GM21825 (cell line): ENCODE measurements around the gene RAG1.
A peak's percentile ranks its signal among the peaks of the same experiment; 100 is the strongest.
"Not testable (repeated sequence)": the region's sequence is repeated elsewhere in the genome, so short reads cannot be mapped to it uniquely, and the experiment has no call there.

Source experiments
- ATAC-seq: cut with Tn5 transposase; IDR thresholded peaks from one replicate; pipeline ENCODE4 v1.9.1; 2021; ENCODE audit warnings: mild to moderate bottlenecking, moderate library complexity; ENCODE audit not compliant: unreplicated experiment

The RAG1 gene

DNA sequence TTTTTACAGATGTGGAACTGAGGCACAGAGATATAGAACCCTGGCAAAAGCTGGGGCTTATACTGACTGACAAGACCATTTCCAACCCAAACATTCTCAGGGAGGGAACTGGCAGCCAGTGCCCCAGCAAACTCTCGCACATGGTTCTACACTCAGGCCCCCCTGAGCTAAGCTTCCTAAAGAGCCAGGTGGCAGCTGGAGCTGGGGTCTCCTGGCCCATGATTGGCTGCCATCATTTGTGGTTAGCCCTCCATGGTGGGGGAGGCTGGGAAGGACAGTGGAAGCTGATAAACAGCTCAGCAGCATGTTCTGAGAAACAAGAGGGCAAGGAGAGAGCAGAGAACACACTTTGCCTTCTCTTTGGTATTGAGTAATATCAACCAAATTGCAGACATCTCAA is at the start of gene RAG1:
Gene RAG1 (plus strand): TSS at position 314 of the 400 bp plus-strand sequence. CDS start 5,298 bp downstream, outside the sequence.
- no peak for ATAC-seq

- no peak for ATAC-seq
Observed at GRCh38 chr11:36530840-36531239, 37.0 kb upstream of the RAG1 start.

GRCh38 chr11:36532941-36533601 is 34.7 kb upstream of the RAG1 start:
- ATAC-seq: no peak

- no peak for ATAC-seq
Observed at GRCh38 chr11:36534276-36534840, 33.4 kb upstream of the RAG1 start.

DNA sequence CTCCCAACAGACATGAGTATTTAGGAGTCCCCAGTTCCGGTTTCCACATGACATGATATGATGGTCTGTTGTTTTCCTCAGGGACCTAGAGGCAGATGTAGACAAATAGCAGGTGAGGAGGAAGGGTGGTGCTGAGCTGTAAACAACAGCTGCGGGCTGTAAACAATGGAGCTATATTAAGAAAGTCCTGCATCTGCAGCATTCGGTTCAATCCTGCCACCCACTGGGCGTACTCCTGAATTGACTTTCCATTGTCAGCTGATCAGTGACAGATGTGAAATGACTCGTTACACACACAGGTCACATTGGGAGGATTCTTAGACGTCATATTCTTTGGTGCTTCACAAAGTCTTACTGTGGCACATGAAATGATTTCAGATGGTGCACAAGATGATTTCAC is 26.8 kb upstream of the RAG1 start:
- peak; percentile 98 for ATAC-seq

GRCh38 chr11:36550385-36551115 is 17.3 kb upstream of the RAG1 start:
- no peak for ATAC-seq

- ATAC-seq: not testable (repeated sequence)
Observed at GRCh38 chr11:36557390-36557789, 10.4 kb upstream of the RAG1 start.

DNA sequence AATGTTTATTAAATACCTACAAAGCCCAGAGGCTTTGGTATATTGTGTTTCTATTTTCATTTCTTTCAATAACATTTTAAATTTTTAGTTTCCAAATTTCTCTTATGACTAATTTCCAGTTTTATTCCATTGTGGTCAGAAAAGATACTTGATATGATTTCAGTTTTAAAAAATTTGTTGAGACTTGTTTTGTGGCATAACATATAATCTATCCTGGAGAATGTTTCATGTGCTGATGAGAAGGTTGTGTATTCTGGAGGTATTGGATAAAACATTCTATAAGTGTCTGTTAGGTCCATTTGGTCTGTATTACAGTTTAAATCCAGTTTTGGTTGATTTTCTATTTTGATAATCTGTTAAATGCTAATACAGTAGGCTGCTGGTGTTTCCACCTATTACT is 9.8 kb upstream of the RAG1 start:
- ATAC-seq: no peak

GRCh38 chr11:36558571-36559413 is 9.0 kb upstream of the RAG1 start:
- peak; percentile 86 for ATAC-seq

DNA sequence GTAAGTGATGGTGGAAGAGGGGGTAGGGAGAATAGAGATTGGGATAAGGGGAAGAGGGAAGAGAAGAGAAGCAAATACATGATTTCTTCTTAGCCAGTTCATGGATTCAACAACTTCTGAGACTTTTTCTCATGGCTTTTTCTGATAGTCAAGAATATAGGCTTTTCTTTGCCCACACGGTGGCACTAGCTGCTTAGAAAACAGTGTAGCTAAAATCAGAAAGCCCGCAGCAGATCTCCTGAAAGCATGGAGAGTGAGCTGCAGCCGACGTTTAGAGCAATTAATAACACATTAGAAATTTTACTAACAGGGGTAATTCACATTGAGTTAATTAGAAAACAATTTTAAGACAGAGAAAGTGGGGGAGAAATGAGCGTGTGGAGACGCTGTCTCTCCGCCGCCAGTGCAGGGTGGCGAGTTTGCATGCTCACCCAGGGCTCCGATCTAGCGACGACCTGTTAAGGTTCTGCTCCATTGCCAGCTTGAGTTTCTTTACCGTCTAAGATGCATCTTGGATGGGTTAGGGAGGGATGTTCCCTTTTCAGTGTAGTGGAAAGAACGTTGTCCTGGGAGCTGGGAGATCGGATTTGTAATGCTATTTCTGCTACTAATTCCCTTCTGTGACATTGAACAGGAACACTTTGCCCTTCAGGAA is 3.3 kb upstream of the RAG1 start:
- no peak for ATAC-seq

GRCh38 chr11:36565031-36565610 is 2.7 kb upstream of the RAG1 start:
- ATAC-seq: no peak

DNA sequence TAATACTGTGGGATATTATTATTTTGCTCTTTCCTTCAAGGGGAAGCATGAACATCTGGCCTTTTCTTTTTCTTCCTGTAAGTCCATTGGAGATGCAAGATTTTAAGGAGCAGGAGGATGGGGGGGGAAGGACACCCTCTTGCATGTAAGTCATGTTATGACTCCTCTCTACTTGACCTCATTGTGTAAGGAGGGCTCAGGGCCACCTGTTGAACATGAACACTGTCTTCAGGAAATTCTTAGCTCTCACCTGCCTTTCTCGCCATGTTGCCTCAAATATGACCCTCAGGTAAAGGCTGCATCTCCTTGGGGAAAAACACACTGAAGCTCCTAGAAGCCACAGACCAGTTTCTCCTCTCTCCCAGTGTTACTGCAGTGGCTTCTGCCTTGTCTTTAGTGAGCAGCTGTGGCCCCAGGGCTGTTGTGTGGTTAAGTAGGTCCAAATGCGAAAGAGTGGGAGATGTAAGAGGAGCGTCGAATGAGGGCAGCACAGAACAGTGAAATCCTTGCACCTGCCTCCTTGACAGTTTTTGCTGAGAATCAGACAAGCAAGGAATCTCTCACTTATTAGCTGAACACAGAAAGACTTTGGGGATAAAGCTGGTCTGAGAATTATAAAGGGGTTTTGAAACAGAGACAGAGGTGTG is 1.3 kb upstream of the RAG1 start:
- ATAC-seq: no peak

DNA sequence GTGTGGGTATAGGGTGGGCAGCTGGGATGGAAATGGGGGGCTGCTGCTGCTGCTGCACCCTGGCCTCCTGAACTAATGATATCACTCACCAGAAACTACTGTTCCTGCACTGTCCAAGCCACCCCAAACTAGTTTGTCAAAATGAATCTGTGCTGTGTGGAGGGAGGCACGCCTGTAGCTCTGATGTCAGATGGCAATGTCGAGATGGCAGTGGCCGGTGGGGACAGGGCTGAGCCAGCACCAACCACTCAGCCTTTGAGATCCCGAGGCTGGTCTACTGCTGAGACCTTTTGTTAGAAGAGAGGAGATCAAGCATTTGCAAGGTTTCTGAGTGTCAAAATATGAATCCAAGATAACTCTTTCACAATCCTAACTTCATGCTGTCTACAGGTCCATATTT is 1.3 kb downstream of the RAG1 start:
- no peak for ATAC-seq

GRCh38 chr11:36574486-36574885 is 6.7 kb downstream of the RAG1 start:
- ATAC-seq: no peak

GRCh38 chr11:36577373-36577772 is 9.6 kb downstream of the RAG1 start:
- no peak for ATAC-seq

- no peak for ATAC-seq
Observed at GRCh38 chr11:36577859-36578258, 10.1 kb downstream of the RAG1 start.

GRCh38 chr11:36578458-36578857 is 10.7 kb downstream of the RAG1 start:
- no peak for ATAC-seq

GRCh38 chr11:36581536-36581935 is 13.7 kb downstream of the RAG1 start:
- no peak for ATAC-seq

- no peak for ATAC-seq
Observed at GRCh38 chr11:36583667-36584066, 15.9 kb downstream of the RAG1 start.

DNA sequence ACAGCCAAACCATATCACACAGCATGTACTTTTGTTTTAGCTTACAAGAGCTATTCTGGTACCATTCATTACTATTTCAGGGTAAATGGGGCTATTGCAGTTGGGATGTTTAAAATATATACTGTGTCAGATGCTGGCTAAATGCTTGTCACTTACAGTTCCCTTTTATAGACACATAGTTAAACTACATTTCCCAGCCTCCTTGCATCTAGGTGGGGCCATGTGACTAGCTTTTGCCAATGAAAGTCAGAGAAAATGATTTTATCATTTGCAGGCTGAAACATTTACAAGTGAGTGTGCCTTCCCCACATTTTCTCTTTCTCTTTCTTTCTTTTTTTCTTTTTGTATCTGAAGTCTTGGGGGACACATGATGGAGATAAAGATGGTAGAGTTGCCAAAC is 18.7 kb downstream of the RAG1 start:
- ATAC-seq: peak; percentile 70
